Body of pancreas (tissue), 4 donors: ENCODE measurements around the gene MS4A7. TPM values are rescaled to one million over a fixed set of nuclear protein-coding genes. Genes with fewer than 3 reads are reported as not detected.

Source experiments
- ATAC-seq: fragments of 150-250 bp; one replicate; pipeline ENCODE4 v1.9.1; 2016
- DNase-seq, 4 donors: peaks; one replicate each; pipeline ENCODE4 v3.0.0-alpha.2; 2019
- H3K27ac ChIP-seq, 4 donors: fragments of 200-600 bp; sonication (generic); 1 replicate in 3 of 4; 2 replicates in 1 of 4; pipeline versions ENCODE4 v1.5.1 to v1.6.1; 2016 to 2019; ENCODE audit warnings: mild to moderate bottlenecking in 1 of 4, mixed read lengths in 1 of 4, moderate library complexity in 1 of 4
- H3K27me3 ChIP-seq, 2 donors: fragments of 200-600 bp; sonication (generic); one replicate each; pipeline ENCODE4 v1.6.0; 2016; ENCODE audit warnings: mild to moderate bottlenecking in 1 of 2
- H3K36me3 ChIP-seq, 2 donors: fragments of 200-600 bp; sonication (generic); replicated peaks in 1 of 2; 2 replicates each; pipeline ENCODE4 v1.5.1; 2016; ENCODE audit warnings: low read depth in 2 of 2; ENCODE audit not compliant: insufficient read depth in 1 of 2
- H3K4me1 ChIP-seq: fragments of 200-600 bp; sonication (generic); one replicate; pipeline ENCODE4 v1.6.0; 2016
- H3K4me3 ChIP-seq, 2 donors: fragments of 200-600 bp; sonication (generic); 1 replicate in 1 of 2; 2 replicates in 1 of 2; pipeline ENCODE4 v1.5.1; 2016 to 2019
- H3K9me3 ChIP-seq, 3 donors: fragments of 200-600 bp; sonication (generic); 1 replicate in 2 of 3; 2 replicates in 1 of 3; pipeline ENCODE4 v1.5.1; 2016
- POLR2A ChIP-seq, 3 donors: fragments of 450-650 bp; IDR thresholded peaks; one replicate each; pipeline ENCODE4 v1.6.1; 2016; ENCODE audit warnings: antibody characterized with exemption in 3 of 3, mild to moderate bottlenecking in 2 of 3
- WGBS, 2 donors: methylation state at CpG; one replicate each; pipeline ENCODE4 v1.1.5; 2017; 5-methylcytosine and 5-hydroxymethylcytosine counted together
- intact Hi-C: fragments of 100-400 bp; cut with DNase I; formaldehyde crosslinking; loops from one replicate; pipeline ENCODE4 v1.15.1; 2023
- total RNA-seq, 2 donors: library from RNA; depleted of rRNA; stranded (reverse); fragments of >200 nt; gene quantifications; one replicate each; pipeline ENCODE4 v1.1.0, GENCODE V29; 2016
- TF ChIP-seq, protein P1 (sequence below), 7 experiments: fragments of 450-650 bp in 4 of 7; fragments of 200-600 bp in 3 of 7; sonication (generic) in 3 of 7; IDR thresholded peaks; one replicate each; pipeline ENCODE4 v1.5.1; 2016 to 2019; ENCODE audit warnings: antibody characterized with exemption in 7 of 7

The MS4A7 gene
- total RNA-seq, 2 donors from 2014 or later: 9.2 to 10.9 TPM

- Histone ChIP-seq H3K9me3 (no peaks in the 10 kb centered on the region), H3K27me3 (no peaks in the 10 kb centered on the region), H3K27ac (peak within 1 kb of the TSS in 1 of 4 donors; percentile 35), H3K4me3 (no peak within 1 kb of the TSS), H3K36me3 (no peaks in the 10 kb centered on the region), H3K4me1 (no peaks in the 10 kb centered on the region)
- no peak for ATAC-seq
- DNase-seq: no peak
- intact Hi-C loops: no loop called here
- WGBS, 2 donors: 47 to 48% methylated on average over 3 of the region's 3 CpGs
- TF ChIP-seq, protein P1, sequence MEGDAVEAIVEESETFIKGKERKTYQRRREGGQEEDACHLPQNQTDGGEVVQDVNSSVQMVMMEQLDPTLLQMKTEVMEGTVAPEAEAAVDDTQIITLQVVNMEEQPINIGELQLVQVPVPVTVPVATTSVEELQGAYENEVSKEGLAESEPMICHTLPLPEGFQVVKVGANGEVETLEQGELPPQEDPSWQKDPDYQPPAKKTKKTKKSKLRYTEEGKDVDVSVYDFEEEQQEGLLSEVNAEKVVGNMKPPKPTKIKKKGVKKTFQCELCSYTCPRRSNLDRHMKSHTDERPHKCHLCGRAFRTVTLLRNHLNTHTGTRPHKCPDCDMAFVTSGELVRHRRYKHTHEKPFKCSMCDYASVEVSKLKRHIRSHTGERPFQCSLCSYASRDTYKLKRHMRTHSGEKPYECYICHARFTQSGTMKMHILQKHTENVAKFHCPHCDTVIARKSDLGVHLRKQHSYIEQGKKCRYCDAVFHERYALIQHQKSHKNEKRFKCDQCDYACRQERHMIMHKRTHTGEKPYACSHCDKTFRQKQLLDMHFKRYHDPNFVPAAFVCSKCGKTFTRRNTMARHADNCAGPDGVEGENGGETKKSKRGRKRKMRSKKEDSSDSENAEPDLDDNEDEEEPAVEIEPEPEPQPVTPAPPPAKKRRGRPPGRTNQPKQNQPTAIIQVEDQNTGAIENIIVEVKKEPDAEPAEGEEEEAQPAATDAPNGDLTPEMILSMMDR (IDR thresholded peaks at IDR 0.05): no peak
- TF ChIP-seq POLR2A (IDR thresholded peaks at IDR 0.05): no peak
These were observed 18.1 kb downstream of the MS4A7 start, which contains the start of gene MS4A14 for GRCh38 chr11:60396382-60396781. TSS of gene MS4A14 (plus strand) at chr11:60396459. CDS start at chr11:60396579, 120 bp downstream.

DNA sequence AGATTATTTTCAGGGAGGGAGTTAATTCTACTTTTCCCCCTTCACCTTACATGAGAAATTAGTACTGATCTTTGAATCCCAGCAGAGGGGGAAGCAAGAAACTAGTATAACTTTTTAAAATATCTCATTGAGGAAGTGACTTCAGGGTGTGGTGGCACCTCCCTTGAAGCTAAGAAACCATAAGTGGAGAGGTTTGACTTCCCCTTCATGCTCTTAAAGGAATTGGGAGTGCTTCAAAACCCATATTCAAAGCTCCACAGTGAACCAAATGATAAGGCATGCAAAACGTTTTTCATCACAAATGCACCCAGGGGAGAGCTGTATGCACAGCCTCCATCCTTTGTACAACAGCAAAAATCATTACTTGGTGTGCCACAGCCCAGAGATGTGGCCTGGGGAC is 18.5 kb downstream of the MS4A7 start:
- ATAC-seq: no peak

DNA sequence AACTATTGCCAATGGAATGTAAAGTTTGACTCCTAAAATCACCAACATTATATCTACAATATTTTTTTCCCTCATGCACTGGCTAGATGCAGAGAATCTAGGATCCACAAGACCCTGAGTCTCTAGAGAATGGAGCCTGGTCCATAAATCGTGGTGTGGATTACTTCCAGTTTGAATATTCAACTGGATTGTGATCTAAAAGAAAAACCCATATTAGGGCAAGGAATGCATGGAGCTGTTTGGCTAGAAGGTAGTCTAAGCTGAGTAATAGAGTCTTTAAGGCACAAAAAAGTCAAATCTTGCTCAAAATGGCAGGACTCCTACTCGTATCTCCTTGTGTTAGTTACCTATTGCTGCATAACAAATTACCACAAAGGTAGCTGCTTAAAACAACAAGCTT is 41.7 kb downstream of the MS4A7 start:
- no peak overlapping the region for H3K4me3 ChIP-seq
- intact Hi-C loops: no loop called here
- H3K36me3 ChIP-seq: no peaks in the 10 kb centered on the region
- DNase-seq (no peak), ATAC-seq (no peak)
- H3K27me3 ChIP-seq: no peaks in the 10 kb centered on the region
- H3K27ac ChIP-seq: no peak overlapping the region
- H3K4me1 ChIP-seq: no peaks in the 10 kb centered on the region
- WGBS, 2 donors: 23 to 26% methylated on average over 2 of the region's 2 CpGs
- TF ChIP-seq, protein P1 (IDR thresholded peaks at IDR 0.05): no peak
- TF ChIP-seq POLR2A (IDR thresholded peaks at IDR 0.05): no peak
- H3K9me3 ChIP-seq: no peaks in the 10 kb centered on the region

More for the DNA sequence above, 18.5 kb downstream of the MS4A7 start:
- 6 to 11% methylated on average over 1 of the region's 1 CpG for WGBS, 2 donors
- Histone ChIP-seq H3K36me3 (no peaks in the 10 kb centered on the region), H3K9me3 (no peaks in the 10 kb centered on the region), H3K27ac (peak overlapping the region in 1 of 4 donors; percentile 35), H3K4me1 (no peaks in the 10 kb centered on the region), H3K4me3 (no peak overlapping the region), H3K27me3 (no peaks in the 10 kb centered on the region)
- intact Hi-C loops: no loop called here
- peak in 1 of 4 donors; percentile 25 for DNase-seq
- TF ChIP-seq POLR2A (IDR thresholded peaks at IDR 0.05): no peak
- TF ChIP-seq, protein P1 (IDR thresholded peaks at IDR 0.05): no peak

DNA sequence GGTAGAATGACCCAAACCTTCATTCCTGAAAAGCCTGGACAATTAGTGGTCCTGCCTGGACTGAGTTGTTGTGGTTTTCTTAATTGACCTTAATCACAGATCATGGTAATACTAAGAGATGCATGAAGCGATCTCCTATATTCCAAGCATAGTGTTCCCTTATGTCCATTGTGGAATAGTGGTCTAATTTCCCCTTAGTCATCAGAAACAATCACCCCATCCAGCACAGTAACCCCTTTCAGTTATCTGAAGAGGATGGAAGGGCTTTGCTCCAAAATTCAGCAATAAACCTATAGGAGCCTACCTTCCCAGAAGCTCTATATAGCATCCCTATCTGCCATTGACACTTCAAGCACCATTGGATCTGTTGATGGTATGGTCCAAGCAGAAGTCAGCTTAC is 44.3 kb downstream of the MS4A7 start:
- ATAC-seq: no peak
- TF ChIP-seq, protein P1 (IDR thresholded peaks at IDR 0.05): no peak
- TF ChIP-seq POLR2A (IDR thresholded peaks at IDR 0.05): no peak
- no peak for DNase-seq
- no peaks in the 10 kb centered on the region for H3K9me3 ChIP-seq
- H3K4me1 ChIP-seq: no peaks in the 10 kb centered on the region
- H3K36me3 ChIP-seq: no peaks in the 10 kb centered on the region
- H3K27me3 ChIP-seq: no peaks in the 10 kb centered on the region
- intact Hi-C loops: no loop called here
- H3K4me3 ChIP-seq: no peak overlapping the region
- WGBS, 2 donors: 80 to 82% methylated on average over 1 of the region's 1 CpG
- H3K27ac ChIP-seq: no peak overlapping the region

- no peak for ATAC-seq
- WGBS, 2 donors: 28 to 46% methylated on average over 2 of the region's 2 CpGs
These were observed 50.2 kb downstream of the MS4A7 start for GRCh38 chr11:60428517-60428916.

More at GRCh38 chr11:60428517-60428916, 50.2 kb downstream of the MS4A7 start:
- intact Hi-C loops: no loop called here
- Histone ChIP-seq H3K27me3 (no peaks in the 10 kb centered on the region), H3K27ac (no peak overlapping the region), H3K4me3 (no peak overlapping the region), H3K4me1 (peaks cover 11% of the 10 kb centered on the region), H3K9me3 (no peaks in the 10 kb centered on the region), H3K36me3 (no peaks in the 10 kb centered on the region)
- TF ChIP-seq POLR2A (IDR thresholded peaks at IDR 0.05): no peak
- TF ChIP-seq, protein P1 (IDR thresholded peaks at IDR 0.05): no peak
- no peak for DNase-seq
